Suprapubic skin (tissue), 3 donors: ENCODE results near the gene F10.

Source experiments
- CTCF ChIP-seq, 2 donors: fragments of 200-600 bp in 1 of 2; fragments of 450-650 bp in 1 of 2; sonication (generic) in 1 of 2; IDR thresholded peaks; one replicate each; pipeline ENCODE4 v1.5.1; 2016 to 2019; ENCODE audit warnings: antibody characterized with exemption in 2 of 2, mild to moderate bottlenecking in 1 of 2, moderate library complexity in 1 of 2
- POLR2AphosphoS5 ChIP-seq, 3 donors: sonication (generic); formaldehyde crosslinking; IDR thresholded peaks; one replicate each; pipeline ENCODE4 v1.6.1; 2017; ENCODE audit warnings: antibody characterized with exemption in 3 of 3

- TF ChIP-seq CTCF (IDR thresholded peaks at IDR 0.05) = no peak
- no peak for TF ChIP-seq POLR2AphosphoS5 (IDR thresholded peaks at IDR 0.05)
These were observed 74.6 kb downstream of the F10 start for GRCh38 chr13:113196970-113197737.
